Stimulated activated CD4-positive, alpha-beta T cell treated with anti-CD3 and anti-CD28 coated beads, Interleukin-12 subunit alpha, Interleukin-12 subunit beta, amount 100 ng/mL, for 48 hours (primary cell): ENCODE data around the gene FOXO6.
"Not testable (repeated sequence)": the region's sequence is repeated elsewhere in the genome, so short reads cannot be mapped to it uniquely, and the experiment has no call there.

Experiments
- DNase-seq, 3 donors: peaks; one replicate each; pipeline ENCODE4 v3.0.0-alpha.2; 2020; ENCODE audit warnings: low read depth in 2 of 3, low spot score in 1 of 3

Gene FOXO6

GRCh38 chr1:41328780-41329640 is 32.2 kb upstream of the FOXO6 start:
- DNase-seq: no peak

GRCh38 chr1:41329662-41330587 is 31.3 kb upstream of the FOXO6 start:
- no peak for DNase-seq

DNA sequence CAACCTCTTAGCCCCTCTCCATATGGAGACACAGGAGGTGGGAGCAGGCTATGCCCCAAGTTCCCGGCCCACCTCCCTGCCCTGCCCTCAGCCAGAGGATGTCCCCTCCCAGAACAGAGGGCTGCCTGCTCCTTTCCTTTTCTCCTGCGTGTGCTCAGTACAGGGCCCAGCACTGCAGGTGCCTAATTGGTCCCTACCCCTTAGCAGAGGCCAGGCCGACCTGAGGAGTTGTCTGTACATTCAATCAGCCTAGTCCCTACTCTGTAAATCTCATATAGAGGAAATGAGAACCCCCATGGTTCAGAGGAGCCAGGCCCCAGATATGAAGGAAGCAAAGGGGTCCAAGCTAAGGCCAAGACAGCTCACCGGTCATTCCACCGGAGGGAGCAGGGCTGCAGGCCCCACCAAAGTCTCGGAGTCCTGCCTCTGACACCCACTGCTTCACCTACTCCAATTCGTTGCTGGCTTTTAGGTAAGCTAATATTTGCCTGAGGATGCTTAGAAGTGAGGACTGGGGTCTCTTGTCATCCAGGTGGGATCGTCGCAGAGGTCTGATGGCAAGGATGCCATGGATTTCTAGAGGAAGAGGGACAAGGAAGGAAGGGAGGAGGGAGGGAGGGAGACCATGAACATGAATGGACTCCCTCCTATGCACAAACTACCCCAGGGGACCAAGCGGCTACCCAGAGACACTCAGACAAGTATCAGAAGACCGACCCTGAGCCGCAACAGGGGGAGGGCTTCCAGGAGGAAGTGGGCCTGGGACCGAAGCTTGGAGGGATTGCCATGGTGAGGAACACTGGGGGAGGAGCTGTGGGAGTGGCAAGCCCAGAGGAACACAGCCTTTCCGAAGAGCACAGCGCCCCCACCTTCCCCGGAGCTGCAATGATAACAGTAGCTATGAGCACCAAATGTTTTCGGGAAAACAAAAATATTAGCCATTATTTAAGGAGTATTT is 30.4 kb upstream of the FOXO6 start:
- DNase-seq: no peak

DNA sequence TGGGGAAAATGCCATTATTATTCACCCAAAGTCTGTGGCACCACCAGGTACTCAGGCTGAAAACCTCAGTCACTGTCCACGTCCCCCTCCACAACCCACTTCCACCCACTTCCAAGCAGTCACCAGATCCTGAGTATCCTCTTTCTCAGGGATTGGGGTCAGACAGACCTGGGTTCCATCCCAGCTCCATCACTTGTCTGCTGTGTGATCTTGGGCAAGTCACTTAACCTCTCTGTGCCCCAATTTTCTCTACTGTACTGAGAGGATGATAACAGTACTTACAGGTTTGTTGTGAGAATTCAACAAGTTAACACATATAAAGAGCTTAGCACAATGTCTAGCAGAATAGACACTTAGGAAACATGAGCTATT is 29.7 kb upstream of the FOXO6 start:
- DNase-seq: no peak

GRCh38 chr1:41332161-41332560 is 29.1 kb upstream of the FOXO6 start:
- not testable (repeated sequence) for DNase-seq

DNA sequence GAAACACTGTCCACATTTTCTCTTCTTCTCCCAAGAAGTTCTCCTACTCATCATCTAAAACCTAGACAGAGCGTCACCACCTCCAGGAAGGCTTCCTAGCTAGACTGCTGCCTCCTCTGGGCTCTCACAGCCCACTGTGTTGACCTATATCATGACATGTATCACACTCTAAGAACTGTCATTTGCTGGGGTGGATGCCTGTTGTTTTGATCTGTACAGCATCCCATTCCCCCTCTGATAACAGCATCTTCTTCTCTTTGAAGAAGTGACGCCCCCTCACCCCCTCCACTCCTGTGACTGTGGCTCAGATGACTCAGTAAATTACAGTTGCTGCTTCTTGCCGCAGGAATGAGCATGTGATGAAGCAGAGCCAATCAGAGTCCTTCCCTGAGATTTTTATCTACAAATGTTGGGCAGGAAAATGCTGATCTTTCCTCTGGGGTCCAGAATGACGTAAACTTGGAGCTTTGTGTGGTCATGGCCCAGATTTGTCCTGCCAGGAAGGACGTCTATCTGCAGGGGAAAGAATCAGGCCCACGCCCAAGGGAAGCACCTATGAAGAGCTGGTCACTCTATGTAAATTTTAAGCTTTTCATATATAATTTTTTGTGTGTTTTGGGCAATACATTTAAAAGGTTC is 28.0 kb upstream of the FOXO6 start:
- DNase-seq: no peak

GRCh38 chr1:41338820-41339219 is 22.4 kb upstream of the FOXO6 start:
- DNase-seq: no peak

DNA sequence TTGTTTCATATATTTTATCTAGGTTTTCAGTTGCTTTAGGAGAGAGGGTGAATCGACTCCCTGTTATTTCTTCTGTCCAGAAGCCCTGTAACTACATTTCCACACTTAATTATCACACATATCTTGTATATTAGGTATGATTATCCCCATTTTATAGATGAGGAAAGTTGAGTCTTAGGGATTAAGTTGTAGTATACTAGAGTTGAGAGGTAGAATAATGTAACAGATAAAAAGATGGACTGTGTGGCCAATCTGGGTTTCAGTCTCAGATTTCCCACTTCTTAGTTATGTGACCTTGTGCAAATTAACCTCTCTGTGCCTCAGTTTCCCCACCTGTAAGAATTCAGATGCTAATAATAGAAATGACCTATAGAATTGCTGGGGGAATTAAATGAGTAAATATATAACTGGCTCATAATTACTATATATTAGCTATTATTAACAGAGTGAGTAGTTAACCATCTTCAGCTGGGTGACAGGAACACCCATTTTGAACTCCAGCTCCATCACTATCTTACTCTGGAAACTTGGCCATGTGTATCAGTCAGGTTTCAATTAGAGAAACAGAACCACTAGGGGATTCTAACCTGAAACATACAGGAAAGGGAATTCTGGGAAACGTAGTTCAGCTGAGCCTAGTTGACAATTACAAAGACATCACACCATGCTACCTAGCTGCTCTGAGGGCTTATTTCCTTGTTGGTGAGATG is 20.4 kb upstream of the FOXO6 start:
- no peak for DNase-seq

DNA sequence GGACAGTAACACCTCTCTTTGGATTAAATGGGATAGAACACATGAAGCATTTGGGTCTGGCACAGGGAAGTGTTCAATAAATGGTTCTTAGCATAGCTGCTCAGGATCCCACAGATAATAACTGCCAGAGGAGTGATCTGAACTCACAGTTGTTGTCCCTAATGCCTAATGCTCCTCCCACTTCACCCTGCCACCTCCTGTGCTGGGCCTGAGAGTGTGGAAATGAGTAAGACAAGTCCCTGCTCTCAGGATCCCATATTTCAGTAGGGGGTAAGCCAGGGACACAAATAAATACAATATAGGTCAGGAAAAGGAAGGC is 19.9 kb upstream of the FOXO6 start:
- DNase-seq: no peak

DNA sequence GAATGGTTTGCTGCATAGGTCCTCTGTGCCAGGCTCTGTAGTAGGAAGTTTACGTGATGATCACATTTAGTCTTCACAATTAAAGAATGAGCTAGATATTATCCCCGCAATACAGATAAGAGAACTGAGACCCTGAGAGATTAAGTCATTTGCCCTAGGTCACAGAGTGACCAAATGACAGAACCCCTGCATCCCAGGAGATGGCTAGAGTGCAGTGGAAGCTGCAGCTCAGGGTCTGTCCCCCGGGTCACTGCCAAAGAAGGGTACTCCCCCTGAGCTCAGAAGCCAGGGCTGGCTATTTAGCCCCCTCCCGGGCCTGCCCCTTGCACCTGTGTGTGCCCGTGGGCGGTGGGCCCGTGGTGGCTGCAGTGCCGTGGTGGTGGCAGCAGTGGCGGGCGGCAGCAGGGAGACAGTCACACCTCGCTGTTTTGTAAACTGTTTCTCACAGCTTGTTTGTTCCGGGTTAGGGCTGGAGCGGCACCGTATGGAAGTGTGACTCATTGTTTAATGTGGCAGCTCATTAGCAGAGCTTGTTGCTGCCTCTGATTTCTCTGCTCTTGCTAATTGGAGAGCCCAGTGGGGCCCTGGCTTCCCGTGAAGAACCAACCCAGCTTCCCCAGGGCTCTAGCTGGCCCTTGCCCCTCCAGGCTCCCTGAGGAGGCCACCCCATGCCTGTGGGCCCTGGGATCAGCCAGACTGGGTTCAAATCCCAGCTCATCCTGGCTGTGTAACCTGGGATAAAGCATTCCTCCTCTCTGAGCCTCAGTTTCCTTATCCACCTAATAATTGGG is 19.3 kb upstream of the FOXO6 start:
- DNase-seq: no peak

DNA sequence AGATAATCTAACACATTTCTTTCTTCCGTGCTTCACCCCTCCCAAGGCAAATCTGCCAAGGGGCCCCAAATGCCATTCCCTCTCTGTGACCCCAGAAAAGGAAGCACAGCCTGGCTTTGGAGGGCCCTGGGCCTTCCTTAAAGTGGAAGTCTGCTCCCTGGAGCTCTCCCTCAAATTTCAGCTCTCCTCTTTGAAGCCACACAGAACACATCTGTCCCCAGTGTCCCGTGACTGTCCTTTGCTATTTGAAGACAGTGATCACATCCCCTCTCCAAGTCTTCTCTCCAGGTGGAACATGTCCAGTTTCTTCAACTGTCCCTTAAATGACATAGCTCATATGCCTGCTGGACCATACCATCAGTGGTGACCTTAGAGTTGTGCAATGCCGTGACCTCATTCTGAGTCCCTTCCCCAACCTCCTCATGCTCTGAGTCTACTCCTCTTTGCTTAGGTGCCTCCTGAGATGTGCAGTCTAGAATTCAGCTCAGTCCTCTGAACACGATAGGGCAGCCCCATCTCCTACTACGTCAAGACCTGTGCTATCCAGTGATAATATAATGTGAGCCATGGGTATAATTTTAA is 18.4 kb upstream of the FOXO6 start:
- no peak for DNase-seq

DNA sequence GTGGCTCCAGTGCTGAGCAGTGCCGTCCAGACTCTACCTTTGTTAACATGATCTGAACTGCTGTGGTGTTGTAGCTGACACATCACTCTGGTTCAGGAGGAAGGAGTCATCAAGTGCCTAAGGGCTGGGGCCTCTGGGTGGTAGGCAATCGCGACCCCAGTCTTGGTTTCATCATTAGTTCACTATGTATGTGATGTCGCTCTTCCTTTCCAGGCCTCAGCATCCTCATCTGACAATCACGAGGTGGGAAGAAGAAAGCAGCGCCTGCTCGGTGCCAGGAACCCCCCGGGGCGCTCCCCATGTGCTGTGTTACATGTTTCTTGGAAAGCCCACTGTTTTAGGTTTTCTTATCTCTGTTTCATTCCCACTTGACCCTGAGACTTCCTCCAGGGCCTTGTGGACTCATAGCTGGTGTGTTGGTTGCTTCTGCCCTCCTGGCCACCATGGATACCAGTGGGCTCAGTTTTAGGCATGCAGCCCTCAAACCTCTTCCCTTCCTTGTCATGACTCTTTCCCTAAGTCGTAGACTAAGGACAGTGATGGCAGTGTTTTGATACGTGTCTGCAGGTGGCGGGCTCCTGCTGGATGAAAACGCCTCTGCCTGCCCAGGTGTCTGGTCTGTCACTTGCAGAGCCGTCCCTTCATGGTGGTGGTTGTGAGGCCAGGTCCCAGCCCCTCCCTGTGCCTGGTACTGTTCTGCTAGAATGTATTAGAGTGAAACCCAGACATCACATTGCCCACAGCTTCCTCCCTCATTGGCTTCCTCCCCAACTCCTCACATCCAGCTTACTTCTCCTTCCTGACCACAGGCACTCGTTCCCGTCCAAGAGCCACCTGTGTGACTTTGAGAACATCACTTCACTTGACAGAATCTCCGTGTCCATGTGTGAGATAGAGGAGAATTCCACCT is 17.2 kb upstream of the FOXO6 start:
- DNase-seq: no peak

DNA sequence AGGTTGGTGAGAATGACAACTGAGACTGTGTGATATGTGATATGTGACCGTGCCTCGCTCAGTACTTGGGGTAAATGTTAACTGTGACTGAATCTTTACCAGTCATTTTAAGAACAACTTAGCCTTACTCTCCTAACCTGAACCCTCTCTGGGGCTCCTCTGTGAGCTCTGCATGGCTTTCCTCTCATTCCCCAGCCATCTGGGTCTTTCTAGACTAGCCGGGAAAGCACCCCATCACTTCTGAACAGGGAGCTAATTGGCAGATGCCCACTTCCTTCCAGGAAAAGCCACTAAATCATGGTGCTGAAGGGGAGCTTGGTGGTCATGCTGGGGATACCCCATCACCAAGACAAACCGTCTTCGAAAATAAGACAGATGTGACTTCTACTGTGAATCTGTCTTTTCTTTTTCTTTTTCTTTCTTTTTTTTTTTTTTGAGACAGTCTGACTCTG is 16.5 kb upstream of the FOXO6 start:
- DNase-seq: no peak

GRCh38 chr1:41345434-41346075 is 15.7 kb upstream of the FOXO6 start:
- DNase-seq: no peak

DNA sequence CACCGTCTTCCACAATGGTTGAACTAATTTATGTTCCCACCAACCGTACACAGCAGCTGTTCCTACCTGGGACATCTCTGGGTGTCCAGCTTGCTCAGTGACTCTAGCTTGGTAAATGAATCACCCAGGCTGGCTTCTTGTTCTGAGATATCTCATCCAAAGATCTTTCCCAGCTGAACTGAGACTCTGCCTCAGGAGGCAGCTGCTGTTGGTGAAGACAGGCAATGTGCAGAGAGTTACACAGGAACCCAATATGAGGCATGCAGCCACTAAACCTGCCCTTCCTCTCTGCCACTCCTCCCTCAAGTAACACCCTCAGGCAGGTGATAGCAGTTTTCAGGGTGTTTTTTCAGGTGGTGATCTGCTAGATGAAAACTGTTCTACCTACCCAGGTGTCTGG is 14.0 kb upstream of the FOXO6 start:
- no peak for DNase-seq

GRCh38 chr1:41348394-41348793 is 12.8 kb upstream of the FOXO6 start:
- no peak for DNase-seq

- no peak for DNase-seq
These were observed 11.7 kb upstream of the FOXO6 start for GRCh38 chr1:41349361-41350054.
